ENCODE data around the gene MLXIP. TPM values are rescaled to one million over a fixed set of nuclear protein-coding genes. Genes with fewer than 3 reads are reported as not detected.

The MLXIP gene
- total and polyA plus RNA-seq, 12 donors: 11.5 to 37.9 (median 20.9) TPM

DNA sequence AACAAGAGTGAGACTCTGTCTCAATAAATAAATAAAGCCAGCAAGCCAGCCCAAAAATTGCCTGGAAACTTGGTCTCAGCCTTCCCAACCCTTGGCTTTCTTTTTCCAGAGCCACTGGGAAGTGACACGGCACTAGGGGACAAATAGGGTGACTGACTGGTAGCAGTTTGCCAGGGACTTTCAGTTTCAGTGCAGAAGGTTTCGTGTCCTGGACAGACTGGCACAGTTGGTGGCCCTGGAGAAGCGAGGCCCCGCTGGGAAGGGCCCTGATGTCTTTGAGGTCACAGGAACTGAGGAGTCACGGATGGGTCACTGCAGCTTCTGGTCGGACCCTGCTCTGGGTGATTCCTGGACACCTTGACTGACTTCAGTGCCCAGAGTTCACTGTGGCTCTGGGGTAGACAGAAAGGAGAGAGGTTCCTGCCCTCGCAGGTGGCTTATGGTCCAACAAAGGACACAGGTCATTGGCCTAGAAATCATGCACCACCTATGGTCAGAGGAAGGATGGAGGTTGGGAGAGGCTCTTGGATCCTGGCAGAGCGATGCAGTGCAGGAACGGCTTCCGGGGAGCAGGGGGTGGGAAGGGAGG is 107.0 kb downstream of the MLXIP start:
- intact Hi-C loops (cut with DNase I): loop anchor here in 1 of 10 donors (10.0 kb wide), 1 partner anchor 131 kb away; no protein-coding TSS in a partner anchor
- no peak for ATAC-seq
- WGBS, 2 donors: 82 to 87% methylated on average over 10 of the region's 10 CpGs
- DNase-seq: no peak
- Histone ChIP-seq H3K4me1 (peaks cover 0 to 17% (median 0%) of the 10 kb centered on the region in 9 donors), H3K4me3 (no peak overlapping the region), H3K9me3 (no peaks in the 10 kb centered on the region), H3K27me3 (peaks cover 0 to 20% (median 3%) of the 10 kb centered on the region in 7 donors), H3K27ac (no peak overlapping the region), H3K36me3 (no peaks in the 10 kb centered on the region)
- TF ChIP-seq, protein P1, sequence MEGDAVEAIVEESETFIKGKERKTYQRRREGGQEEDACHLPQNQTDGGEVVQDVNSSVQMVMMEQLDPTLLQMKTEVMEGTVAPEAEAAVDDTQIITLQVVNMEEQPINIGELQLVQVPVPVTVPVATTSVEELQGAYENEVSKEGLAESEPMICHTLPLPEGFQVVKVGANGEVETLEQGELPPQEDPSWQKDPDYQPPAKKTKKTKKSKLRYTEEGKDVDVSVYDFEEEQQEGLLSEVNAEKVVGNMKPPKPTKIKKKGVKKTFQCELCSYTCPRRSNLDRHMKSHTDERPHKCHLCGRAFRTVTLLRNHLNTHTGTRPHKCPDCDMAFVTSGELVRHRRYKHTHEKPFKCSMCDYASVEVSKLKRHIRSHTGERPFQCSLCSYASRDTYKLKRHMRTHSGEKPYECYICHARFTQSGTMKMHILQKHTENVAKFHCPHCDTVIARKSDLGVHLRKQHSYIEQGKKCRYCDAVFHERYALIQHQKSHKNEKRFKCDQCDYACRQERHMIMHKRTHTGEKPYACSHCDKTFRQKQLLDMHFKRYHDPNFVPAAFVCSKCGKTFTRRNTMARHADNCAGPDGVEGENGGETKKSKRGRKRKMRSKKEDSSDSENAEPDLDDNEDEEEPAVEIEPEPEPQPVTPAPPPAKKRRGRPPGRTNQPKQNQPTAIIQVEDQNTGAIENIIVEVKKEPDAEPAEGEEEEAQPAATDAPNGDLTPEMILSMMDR (IDR thresholded peaks at IDR 0.05): no peak

DNA sequence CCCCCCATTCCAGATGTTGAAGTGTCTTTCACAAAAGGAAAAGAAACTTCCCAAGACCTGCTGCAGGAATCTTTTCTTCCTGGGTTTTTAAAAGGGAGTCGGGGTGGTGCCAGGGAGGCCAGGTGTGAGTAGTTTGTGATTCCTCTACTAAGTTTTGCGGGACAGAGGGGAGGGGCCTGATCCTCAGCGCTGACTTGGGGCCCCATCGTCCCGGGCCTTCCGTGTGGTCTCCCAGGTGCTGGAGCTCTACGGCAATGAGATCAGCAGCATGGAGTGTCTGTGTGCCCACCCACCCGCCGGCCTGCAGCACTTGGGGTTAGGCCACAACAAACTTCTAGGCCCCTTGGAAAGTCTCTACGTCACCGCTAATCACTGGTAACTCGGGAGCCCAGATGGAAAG is 108.9 kb downstream of the MLXIP start:
- intact Hi-C loops (cut with DNase I): loop anchor here in 1 of 10 donors (10.0 kb wide), 1 partner anchor 133 kb away; no protein-coding TSS in a partner anchor
- H3K27me3 ChIP-seq: peaks cover 0 to 14% (median 3%) of the 10 kb centered on the region in 7 donors
- WGBS, 2 donors: 77 to 78% methylated on average over 12 of the region's 12 CpGs

DNA sequence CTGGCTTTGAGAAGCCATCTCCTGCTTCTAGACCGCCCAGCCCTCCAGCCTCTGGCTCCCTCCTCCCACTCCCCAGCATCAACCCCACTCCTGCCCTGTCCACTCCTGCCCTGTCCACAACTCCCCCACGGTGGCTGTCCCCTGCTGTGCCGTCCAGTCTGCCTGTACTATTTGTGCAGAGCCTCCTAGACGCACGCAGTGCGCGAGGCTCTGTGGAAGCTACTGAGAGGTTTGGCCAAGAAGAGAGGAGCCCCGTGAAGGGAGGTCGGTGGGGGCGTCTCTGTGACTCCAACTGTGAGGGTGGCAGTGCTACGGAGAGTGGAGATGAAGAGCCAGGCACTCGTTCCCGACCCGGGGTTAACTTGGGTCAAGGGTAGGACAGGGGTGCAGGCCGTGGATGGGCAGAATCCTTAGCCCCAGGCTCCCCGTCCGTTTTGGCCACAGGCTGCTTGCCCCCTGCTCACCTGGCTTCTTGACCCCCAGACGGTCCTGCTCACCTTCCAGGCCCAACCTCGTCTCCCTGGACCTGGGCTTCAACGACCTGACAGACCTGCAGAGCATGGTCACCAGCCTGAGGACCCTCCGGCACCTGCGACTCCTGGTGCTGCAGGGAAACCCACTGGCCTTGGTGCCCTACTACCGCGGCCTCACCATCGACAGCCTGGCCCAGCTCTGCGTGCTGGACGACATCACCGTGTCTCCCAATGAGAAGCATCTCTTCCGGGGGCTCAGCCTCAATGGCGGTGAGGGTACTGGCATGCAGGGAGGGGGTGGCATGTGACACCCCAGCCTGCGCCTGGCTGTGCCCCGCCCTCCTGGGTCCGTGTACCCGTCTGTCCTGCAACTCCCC is 111.3 kb downstream of the MLXIP start:
- DNase-seq: no peak
- no peak overlapping the region for H3K27ac ChIP-seq
- ATAC-seq: peak in 1 of 8 donors; percentile 18
- 84 to 87% methylated on average over 34 of the region's 34 CpGs for WGBS, 2 donors
- H3K27me3 ChIP-seq: no peaks in the 10 kb centered on the region
- TF ChIP-seq, protein P1 (IDR thresholded peaks at IDR 0.05): no peak
- H3K9me3 ChIP-seq: peaks cover 0 to 5% (median 0%) of the 10 kb centered on the region in 11 donors
- H3K36me3 ChIP-seq: no peaks in the 10 kb centered on the region
- H3K4me1 ChIP-seq: no peaks in the 10 kb centered on the region
- intact Hi-C loops (cut with DNase I): loop anchor here in 5 of 10 donors (2.0 to 10.0 kb wide), 4 partner anchors 58 to 275 kb away; partner anchors contain the start of gene CFAP251 (in 1 of the 5)
- H3K4me3 ChIP-seq: no peak overlapping the region

More for the DNA sequence above, 108.9 kb downstream of the MLXIP start:
- peaks cover 0 to 17% (median 0%) of the 10 kb centered on the region in 9 donors for H3K4me1 ChIP-seq
- H3K9me3 ChIP-seq: no peaks in the 10 kb centered on the region
- no peak overlapping the region for H3K27ac ChIP-seq
- no peak overlapping the region for H3K4me3 ChIP-seq
- DNase-seq (no peak), ATAC-seq (no peak)
- no peaks in the 10 kb centered on the region for H3K36me3 ChIP-seq
- TF ChIP-seq, protein P1 (IDR thresholded peaks at IDR 0.05): no peak

All from heart right ventricle (tissue), 16 donors.